PC-3 (cell line): Measurements from ENCODE around the gene ALOX15B. TPM values are rescaled to one million over a fixed set of nuclear protein-coding genes. Genes with fewer than 3 reads are reported as not detected.

Experiments used
- ATAC-seq: fragments of 200-7000 bp; cut with Tn5 transposase; 2 replicates; pipeline ENCODE4 v1.9.1; 2020; ENCODE audit warnings: mild to moderate bottlenecking, moderate library complexity
- BruUV-seq: library from RNA; stranded (reverse); fragments of 400-500 nt; replicated peaks from 2 replicates; lab custom pipeline; 2021; lab: Mats Ljungman, UMichigan
- CTCF ChIA-PET: fragments of 300-600 bp; sonication (Branson Sonifier 250); formaldehyde crosslinking; loops from one replicate; lab custom pipeline; 2022; ENCODE audit warnings: antibody characterized with exemption; lab: Charles Lee
- POLR2A ChIA-PET: fragments of 300-600 bp; sonication (Branson Sonifier 250); formaldehyde crosslinking; loops from one replicate; lab custom pipeline; 2022; ENCODE audit warnings: antibody characterized with exemption; ENCODE audit not compliant: unreplicated experiment; lab: Charles Lee
- DNase-seq: peaks from one replicate; pipeline ENCODE4 v3.0.0-alpha.2; 2015
- H2AFZ ChIP-seq: fragments of 300-600 bp; sonication (generic); 2 replicates; pipeline ENCODE4 v1.6.0; 2016; ENCODE audit warnings: antibody characterized with exemption, low read length
- H3F3A ChIP-seq: fragments of 300-600 bp; sonication (generic); one replicate; pipeline ENCODE4 v1.6.0; 2017; ENCODE audit warnings: antibody characterized with exemption, low read length, control low read depth, mild to moderate bottlenecking; ENCODE audit not compliant: unreplicated experiment
- H3K27ac ChIP-seq: fragments of 300-600 bp; sonication (generic); 2 replicates; pipeline ENCODE4 v1.5.1; 2016; ENCODE audit warnings: mild to moderate bottlenecking, low read length
- H3K27me3 ChIP-seq: fragments of 300-600 bp; sonication (generic); 2 replicates; pipeline ENCODE4 v1.6.1; 2016; ENCODE audit warnings: low read length, mixed read lengths
- H3K36me3 ChIP-seq: fragments of 300-600 bp; sonication (generic); 2 replicates; pipeline ENCODE4 v1.6.1; 2016; ENCODE audit warnings: low read depth, mixed run types, low read length, mixed read lengths
- H3K4me1 ChIP-seq: fragments of 300-600 bp; sonication (generic); 2 replicates; pipeline ENCODE4 v1.5.1; 2016; ENCODE audit warnings: low read length; ENCODE audit not compliant: insufficient read depth
- H3K4me2 ChIP-seq: fragments of 300-600 bp; sonication (generic); 2 replicates; pipeline ENCODE4 v1.6.0; 2016; ENCODE audit warnings: low read length
- H3K4me3 ChIP-seq: fragments of 300-600 bp; sonication (generic); 2 replicates; pipeline ENCODE4 v1.5.1; 2016; ENCODE audit warnings: mild to moderate bottlenecking, low read length, mixed read lengths
- H3K79me2 ChIP-seq: fragments of 300-600 bp; sonication (generic); 2 replicates; pipeline ENCODE4 v1.6.1; 2017; ENCODE audit warnings: low read length, mixed read lengths
- H3K9ac ChIP-seq: fragments of 300-600 bp; sonication (generic); 2 replicates; pipeline ENCODE4 v1.6.0; 2016; ENCODE audit warnings: mild to moderate bottlenecking, low read length
- H3K9me2 ChIP-seq: fragments of 300-600 bp; sonication (generic); replicated peaks from 2 replicates; pipeline ENCODE4 v1.6.1; 2016; ENCODE audit warnings: mixed run types, low read length, mixed read lengths
- H3K9me3 ChIP-seq: fragments of 300-600 bp; sonication (generic); 2 replicates; pipeline ENCODE4 v1.6.1; 2016; ENCODE audit warnings: low read length, mixed read lengths
- H4K20me1 ChIP-seq: fragments of 300-600 bp; sonication (generic); 2 replicates; pipeline ENCODE4 v1.6.1; 2016; ENCODE audit warnings: low read length, mixed read lengths
- CTCF ChIP-seq: fragments of 300-600 bp; sonication (generic); conservative IDR thresholded peaks from 2 replicates; pipeline ENCODE4 v1.5.1; 2017; ENCODE audit warnings: antibody characterized with exemption, low read depth, mild to moderate bottlenecking, low read length
- EZH2 ChIP-seq: fragments of 300-600 bp; sonication (generic); IDR thresholded peaks from one replicate; pipeline ENCODE4 v1.6.1; 2017; ENCODE audit warnings: antibody characterized with exemption, mild to moderate bottlenecking, low read length; ENCODE audit not compliant: unreplicated experiment
- EZH2phosphoT487 ChIP-seq: fragments of 300-600 bp; sonication (generic); IDR thresholded peaks from 2 replicates; pipeline ENCODE4 v1.6.1; 2018; ENCODE audit warnings: mild to moderate bottlenecking, antibody characterized with exemption, low read length, borderline replicate concordance
- intact Hi-C: fragments of 100-400 bp; cut with micrococcal nuclease; formaldehyde crosslinking; loops from 2 replicates; pipeline ENCODE4 v1.9.0; 2023
- total RNA-seq: library from RNA; depleted of rRNA; stranded (reverse); fragments of >200 nt; gene quantifications from 2 replicates; pipeline ENCODE4 v1.2.3, GENCODE V29; 2014

ALOX15B gene
- total RNA-seq, 1 experiment from 2014 or later, result not detected

- H4K20me1 ChIP-seq, result no peaks in the 10 kb centered on the region
- no peak for ATAC-seq
- no peaks in the 10 kb centered on the region for H3F3A ChIP-seq
- H3K4me3 ChIP-seq, result no peak overlapping the region
- BruUV-seq, result no TSS peak
- H3K79me2 ChIP-seq, result no peaks in the 10 kb centered on the region
- H3K4me2 ChIP-seq, result no peak overlapping the region
- TF ChIP-seq EZH2 (no peak), CTCF (no peak), EZH2phosphoT487 (no peak)
- intact Hi-C loops, result no loop called here
- H3K9me2 ChIP-seq, result no peaks in the 10 kb centered on the region
- DNase-seq, result no peak
- no peaks in the 10 kb centered on the region for H3K9me3 ChIP-seq
- no peak overlapping the region for H3K27ac ChIP-seq
- H3K27me3 ChIP-seq, result no peaks in the 10 kb centered on the region
- ChIA-PET CTCF (no interaction called here), POLR2A (no interaction called here)
- H2AFZ ChIP-seq, result no peak overlapping the region
- no peaks in the 10 kb centered on the region for H3K36me3 ChIP-seq
- H3K9ac ChIP-seq, result no peak overlapping the region
- no peaks in the 10 kb centered on the region for H3K4me1 ChIP-seq
Observed at GRCh38 chr17:8005357-8005756, 33.5 kb upstream of the ALOX15B start.

- ChIA-PET CTCF (no interaction called here), POLR2A (no interaction called here)
- Histone ChIP-seq H3F3A (no peaks in the 10 kb centered on the region), H3K79me2 (no peaks in the 10 kb centered on the region), H3K4me3 (no peak overlapping the region), H3K9me3 (no peaks in the 10 kb centered on the region), H2AFZ (no peak overlapping the region), H3K27ac (no peak overlapping the region), H3K4me2 (no peak overlapping the region), H3K9ac (no peak overlapping the region), H3K27me3 (no peaks in the 10 kb centered on the region), H4K20me1 (no peaks in the 10 kb centered on the region), H3K4me1 (no peaks in the 10 kb centered on the region), H3K36me3 (no peaks in the 10 kb centered on the region), H3K9me2 (no peaks in the 10 kb centered on the region)
- no peak for DNase-seq
- ATAC-seq, result no peak
- intact Hi-C loops, result no loop called here
- TF ChIP-seq CTCF (no peak), EZH2 (no peak), EZH2phosphoT487 (no peak)
- no TSS peak for BruUV-seq
Observed at GRCh38 chr17:8005967-8006730, 32.7 kb upstream of the ALOX15B start.

- no TSS peak for BruUV-seq
- no peaks in the 10 kb centered on the region for H3K9me2 ChIP-seq
- H3K4me2 ChIP-seq, result no peak overlapping the region
- H3K27ac ChIP-seq, result no peak overlapping the region
- ChIA-PET CTCF (no interaction called here), POLR2A (no interaction called here)
- no peaks in the 10 kb centered on the region for H3K4me1 ChIP-seq
- intact Hi-C loops, result no loop called here
- no peak overlapping the region for H2AFZ ChIP-seq
- no peaks in the 10 kb centered on the region for H3K27me3 ChIP-seq
- no peak overlapping the region for H3K4me3 ChIP-seq
- no peak for TF ChIP-seq EZH2phosphoT487
- TF ChIP-seq CTCF, result no peak
- TF ChIP-seq EZH2, result no peak
- no peaks in the 10 kb centered on the region for H4K20me1 ChIP-seq
- no peaks in the 10 kb centered on the region for H3K9me3 ChIP-seq
- ATAC-seq (no peak), DNase-seq (no peak)
- H3K36me3 ChIP-seq, result no peaks in the 10 kb centered on the region
- no peaks in the 10 kb centered on the region for H3F3A ChIP-seq
- no peaks in the 10 kb centered on the region for H3K79me2 ChIP-seq
- no peak overlapping the region for H3K9ac ChIP-seq
Observed at GRCh38 chr17:8006836-8007680, 31.8 kb upstream of the ALOX15B start.
